ENCODE data around the gene RTL1.

RTL1 gene

DNA sequence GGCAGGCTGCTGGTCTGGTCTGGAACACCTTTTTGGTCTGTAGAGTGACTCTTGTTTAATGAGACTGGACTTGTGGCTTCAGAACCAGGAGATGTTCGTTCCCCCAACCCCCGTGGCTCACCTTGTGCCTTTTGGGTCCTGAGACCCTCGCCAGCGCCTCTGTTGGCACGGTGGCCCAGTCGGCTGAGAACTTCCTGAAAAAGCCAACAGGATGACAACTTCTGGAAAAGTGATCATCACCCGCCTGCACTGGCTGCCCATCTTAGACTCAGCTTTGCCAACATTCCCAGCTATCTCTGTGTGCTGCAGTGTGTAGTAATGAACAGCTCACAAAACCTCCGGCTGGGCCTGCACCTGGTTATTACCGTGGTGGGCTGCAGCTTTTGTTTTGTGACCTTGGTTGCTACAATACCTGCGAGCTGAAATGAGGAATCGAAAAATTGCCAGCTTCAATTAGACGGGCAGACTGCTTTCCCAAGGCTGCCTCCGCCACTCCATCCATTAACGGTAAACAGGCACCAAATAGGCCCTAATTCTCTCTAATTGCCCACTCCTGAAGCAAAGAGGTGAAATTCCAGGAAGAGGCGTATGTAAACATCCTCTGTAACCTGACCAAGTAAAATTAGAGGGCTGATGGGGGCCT, 61.6 kb downstream of the RTL1 start:
- Histone ChIP-seq H3K9ac (no peak overlapping the region), H3K4me2 (no peak overlapping the region), H2AFZ (ENCODE audit: low read depth) (no peak overlapping the region), H3K79me2 (ENCODE audit: insufficient read depth, low read depth) (no peaks in the 10 kb centered on the region), H3K27ac (no peak overlapping the region), H4K20me1 (ENCODE audit: insufficient read depth) (no peaks in the 10 kb centered on the region), H3K36me3 (ENCODE audit: insufficient read depth) (no peaks in the 10 kb centered on the region), H3K27me3 (ENCODE audit: insufficient read depth, low read depth) (peaks cover 34% of the 10 kb centered on the region; the same call in 1 of the 2 replicates), H3K4me3 (IDR thresholded peaks at IDR 0.05; ENCODE audit: insufficient read depth, low read depth, low read length) (no peak overlapping the region), H3K4me1 (ENCODE audit: low read depth, poor library complexity, severe bottlenecking) (no peaks in the 10 kb centered on the region)
- TF ChIP-seq, protein P1, sequence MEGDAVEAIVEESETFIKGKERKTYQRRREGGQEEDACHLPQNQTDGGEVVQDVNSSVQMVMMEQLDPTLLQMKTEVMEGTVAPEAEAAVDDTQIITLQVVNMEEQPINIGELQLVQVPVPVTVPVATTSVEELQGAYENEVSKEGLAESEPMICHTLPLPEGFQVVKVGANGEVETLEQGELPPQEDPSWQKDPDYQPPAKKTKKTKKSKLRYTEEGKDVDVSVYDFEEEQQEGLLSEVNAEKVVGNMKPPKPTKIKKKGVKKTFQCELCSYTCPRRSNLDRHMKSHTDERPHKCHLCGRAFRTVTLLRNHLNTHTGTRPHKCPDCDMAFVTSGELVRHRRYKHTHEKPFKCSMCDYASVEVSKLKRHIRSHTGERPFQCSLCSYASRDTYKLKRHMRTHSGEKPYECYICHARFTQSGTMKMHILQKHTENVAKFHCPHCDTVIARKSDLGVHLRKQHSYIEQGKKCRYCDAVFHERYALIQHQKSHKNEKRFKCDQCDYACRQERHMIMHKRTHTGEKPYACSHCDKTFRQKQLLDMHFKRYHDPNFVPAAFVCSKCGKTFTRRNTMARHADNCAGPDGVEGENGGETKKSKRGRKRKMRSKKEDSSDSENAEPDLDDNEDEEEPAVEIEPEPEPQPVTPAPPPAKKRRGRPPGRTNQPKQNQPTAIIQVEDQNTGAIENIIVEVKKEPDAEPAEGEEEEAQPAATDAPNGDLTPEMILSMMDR (conservative IDR thresholded peaks at IDR 0.05; ENCODE audit: low read depth, low read length) = no peak

DNA sequence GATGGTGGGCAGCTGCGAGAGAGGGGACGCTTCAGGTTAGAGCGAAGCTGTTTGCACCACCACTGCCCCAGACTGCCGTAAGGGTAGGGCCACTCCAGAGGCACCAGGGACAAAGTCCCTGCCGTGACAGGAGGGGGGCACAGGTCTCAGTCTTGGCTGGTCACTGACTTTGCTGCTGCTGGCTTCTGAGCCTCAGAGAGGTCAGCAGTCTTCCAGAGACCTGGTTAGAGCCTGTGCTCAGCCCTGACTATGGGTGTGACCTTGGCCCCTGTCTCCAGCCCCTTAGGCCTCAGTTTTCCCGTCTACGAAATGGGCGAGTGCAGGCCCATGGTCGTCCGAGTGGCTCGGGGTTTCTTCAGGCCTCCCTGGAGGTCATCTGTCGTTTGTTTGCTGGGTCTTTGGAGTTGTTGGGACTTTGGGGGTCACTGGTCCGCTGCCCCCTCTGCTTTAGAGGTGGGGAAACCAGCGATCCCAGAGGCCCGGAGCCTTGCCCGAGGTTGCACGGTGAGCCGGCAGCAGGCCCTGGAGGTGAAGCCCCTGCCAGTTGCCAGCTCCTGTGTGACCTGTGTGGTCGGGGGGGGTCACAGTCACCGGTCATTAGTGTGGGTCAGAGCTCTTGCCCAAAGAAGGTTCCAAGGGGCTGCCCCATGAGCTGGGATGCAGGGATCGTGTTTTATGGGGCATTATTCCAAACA, 62.3 kb downstream of the RTL1 start:
- Histone ChIP-seq H3K4me2 (no peak overlapping the region), H3K4me3 (IDR thresholded peaks at IDR 0.05; ENCODE audit: insufficient read depth, low read depth, low read length) (no peak overlapping the region), H3K4me1 (ENCODE audit: low read depth, poor library complexity, severe bottlenecking) (no peaks in the 10 kb centered on the region), H3K27me3 (ENCODE audit: insufficient read depth, low read depth) (peaks cover 37% of the 10 kb centered on the region; the same call in 1 of the 2 replicates), H3K9ac (no peak overlapping the region), H2AFZ (ENCODE audit: low read depth) (no peak overlapping the region), H3K27ac (no peak overlapping the region), H3K36me3 (ENCODE audit: insufficient read depth) (no peaks in the 10 kb centered on the region), H3K79me2 (ENCODE audit: insufficient read depth, low read depth) (no peaks in the 10 kb centered on the region), H4K20me1 (ENCODE audit: insufficient read depth) (no peaks in the 10 kb centered on the region)
- TF ChIP-seq, protein P1 (conservative IDR thresholded peaks at IDR 0.05; ENCODE audit: low read depth, low read length) = no peak

DNA sequence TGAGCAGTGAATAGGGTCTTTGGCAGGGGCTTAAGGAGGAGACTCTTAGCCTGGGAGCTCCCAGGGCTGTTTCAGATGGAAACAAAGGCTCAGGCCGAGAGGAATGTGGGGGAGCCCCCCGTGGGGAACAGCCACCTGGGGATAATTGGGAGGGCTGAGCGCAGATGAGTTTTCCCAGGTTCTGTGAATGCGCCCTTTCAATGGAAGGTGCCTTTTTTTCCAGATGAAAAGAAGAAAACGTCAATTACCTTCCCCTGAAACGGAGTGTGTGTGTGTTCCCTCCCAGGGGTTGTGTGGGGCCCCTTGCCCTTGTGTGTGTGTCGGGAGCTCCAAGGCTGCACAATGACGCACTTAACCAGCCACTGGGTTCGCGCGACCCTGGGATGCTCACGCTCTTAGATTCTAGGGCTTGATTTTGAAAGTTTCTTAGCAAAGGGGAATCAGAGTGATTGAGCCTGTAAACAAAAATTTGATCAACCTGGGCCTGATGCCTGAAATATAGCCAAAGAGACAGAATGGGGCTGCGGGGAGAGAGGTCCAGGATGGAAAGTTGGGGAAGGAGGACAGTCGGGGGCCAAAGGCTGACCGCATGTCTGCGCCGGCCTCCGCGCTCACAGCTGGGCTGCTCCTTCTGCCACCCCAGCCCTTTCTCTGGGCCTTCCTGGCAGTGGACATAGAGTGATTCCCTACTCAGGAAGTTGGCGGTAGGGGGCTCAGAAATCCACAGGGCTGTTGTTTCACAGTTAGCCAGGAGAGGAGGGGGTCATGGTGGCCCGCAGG, 63.0 kb downstream of the RTL1 start:
- Histone ChIP-seq H2AFZ (ENCODE audit: low read depth) (no peak overlapping the region), H3K79me2 (ENCODE audit: insufficient read depth, low read depth) (no peaks in the 10 kb centered on the region), H3K4me2 (no peak overlapping the region), H3K27me3 (ENCODE audit: insufficient read depth, low read depth) (peaks cover 38% of the 10 kb centered on the region; the same call in 1 of the 2 replicates), H3K4me1 (ENCODE audit: low read depth, poor library complexity, severe bottlenecking) (no peaks in the 10 kb centered on the region), H3K9ac (no peak overlapping the region), H3K4me3 (IDR thresholded peaks at IDR 0.05; ENCODE audit: insufficient read depth, low read depth, low read length) (no peak overlapping the region), H4K20me1 (ENCODE audit: insufficient read depth) (no peaks in the 10 kb centered on the region), H3K27ac (no peak overlapping the region), H3K36me3 (ENCODE audit: insufficient read depth) (no peaks in the 10 kb centered on the region)
- TF ChIP-seq, protein P1 (conservative IDR thresholded peaks at IDR 0.05; ENCODE audit: low read depth, low read length) = no peak

DNA sequence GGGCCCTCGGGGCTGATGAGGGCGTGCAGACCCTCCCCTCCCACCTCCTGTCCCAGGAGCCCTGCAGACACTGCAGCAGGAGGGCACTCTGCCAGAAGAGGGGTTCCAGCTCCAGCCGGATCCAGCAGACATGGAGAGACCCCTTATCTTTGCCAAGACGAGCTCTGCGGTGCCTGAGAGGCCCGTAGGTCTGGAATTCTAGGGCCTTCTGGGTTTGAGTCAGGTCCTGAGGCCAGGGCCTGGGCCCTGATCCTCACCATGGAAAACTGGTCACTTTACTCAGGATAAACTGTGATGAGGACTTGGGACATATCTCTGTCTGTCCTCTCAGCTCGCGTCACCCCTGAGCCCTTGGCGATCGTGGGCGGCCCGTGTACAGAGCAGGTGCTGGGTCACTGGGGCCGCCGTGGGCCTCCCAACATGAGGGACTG, 63.8 kb downstream of the RTL1 start:
- H4K20me1 ChIP-seq (ENCODE audit: insufficient read depth) = no peaks in the 10 kb centered on the region
- H3K79me2 ChIP-seq (ENCODE audit: insufficient read depth, low read depth) = no peaks in the 10 kb centered on the region
- no peak overlapping the region for H3K9ac ChIP-seq
- H3K4me2 ChIP-seq = no peak overlapping the region
- TF ChIP-seq, protein P1 (conservative IDR thresholded peaks at IDR 0.05; ENCODE audit: low read depth, low read length) = no peak
- no peak overlapping the region for H2AFZ ChIP-seq (ENCODE audit: low read depth)
- no peak overlapping the region for H3K4me3 ChIP-seq (IDR thresholded peaks at IDR 0.05; ENCODE audit: insufficient read depth, low read depth, low read length)
- H3K4me1 ChIP-seq (ENCODE audit: low read depth, poor library complexity, severe bottlenecking) = no peaks in the 10 kb centered on the region
- H3K36me3 ChIP-seq (ENCODE audit: insufficient read depth) = no peaks in the 10 kb centered on the region
- no peak overlapping the region for H3K27ac ChIP-seq
- peaks cover 38% of the 10 kb centered on the region; the same call in 1 of the 2 replicates for H3K27me3 ChIP-seq (ENCODE audit: insufficient read depth, low read depth)

All from KMS-11 (cell line).